IPS DF 4.7 (cell line): ENCODE results near the gene NELFE.
"Not testable (repeated sequence)": the region's sequence is repeated elsewhere in the genome, so short reads cannot be mapped to it uniquely, and the experiment has no call there.

ENCODE experiments used
- DNase-seq: peaks from one replicate; pipeline ENCODE4 v3.0.0-alpha.2; 2013; ENCODE audit warnings: low spot score; ENCODE audit errors: extremely low read depth

NELFE gene

DNA sequence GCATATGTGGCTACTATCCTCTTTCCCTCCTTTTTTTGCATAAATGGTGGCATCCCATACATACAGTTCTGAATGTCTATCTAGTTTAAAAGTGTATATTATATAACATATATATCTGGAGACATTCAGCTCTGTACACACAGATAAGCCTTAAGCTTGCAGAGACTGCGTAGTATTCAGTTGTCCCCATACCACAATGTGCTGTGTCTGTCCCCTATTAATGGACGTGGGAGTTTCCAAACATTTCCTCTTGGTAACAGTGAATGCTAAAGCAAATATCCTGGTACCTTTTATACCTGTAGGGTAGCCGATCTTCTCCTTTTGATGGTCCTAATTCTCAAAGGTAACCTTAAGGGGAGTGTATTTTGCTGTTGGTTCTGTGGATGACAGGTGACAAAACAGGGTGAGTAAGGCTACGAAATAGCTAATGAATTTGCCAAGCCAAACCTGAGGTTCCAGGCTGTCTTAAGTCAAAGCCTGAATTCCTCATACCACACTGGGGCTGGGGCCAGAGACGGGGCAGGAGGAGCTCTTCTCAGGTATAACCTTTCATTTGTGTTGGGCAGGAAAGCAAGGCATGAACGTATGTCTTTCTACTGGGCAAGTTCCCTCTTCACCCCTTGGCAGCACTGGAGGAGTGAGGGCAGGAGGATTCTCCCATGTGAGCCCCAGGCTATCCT, 39.0 kb downstream of the NELFE start:
- no peak for DNase-seq

GRCh38 chr6:31918069-31918720, 40.6 kb downstream of the NELFE start:
- no peak for DNase-seq

DNA sequence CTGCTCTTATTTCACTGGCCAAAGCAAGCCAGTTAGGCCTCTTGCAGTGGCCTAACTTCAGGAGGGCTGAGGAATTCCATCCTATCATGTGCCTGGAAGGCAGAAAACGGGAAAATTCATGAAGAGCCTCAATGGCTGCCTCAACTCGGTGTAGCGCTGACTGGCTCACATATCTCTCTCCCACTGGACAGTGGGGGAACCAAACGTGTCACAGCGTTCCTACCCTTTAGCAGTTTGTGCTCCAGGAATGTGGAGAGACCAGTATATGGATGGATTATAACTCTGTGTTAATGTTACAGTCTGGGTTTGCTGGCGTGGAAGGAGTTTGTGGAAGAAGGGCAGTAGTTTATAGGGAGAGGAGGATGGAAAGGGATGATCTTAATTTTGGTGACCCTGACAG, 43.0 kb downstream of the NELFE start:
- DNase-seq: no peak

- DNase-seq: no peak
These were observed 43.4 kb downstream of the NELFE start for GRCh38 chr6:31915351-31915750.

DNA sequence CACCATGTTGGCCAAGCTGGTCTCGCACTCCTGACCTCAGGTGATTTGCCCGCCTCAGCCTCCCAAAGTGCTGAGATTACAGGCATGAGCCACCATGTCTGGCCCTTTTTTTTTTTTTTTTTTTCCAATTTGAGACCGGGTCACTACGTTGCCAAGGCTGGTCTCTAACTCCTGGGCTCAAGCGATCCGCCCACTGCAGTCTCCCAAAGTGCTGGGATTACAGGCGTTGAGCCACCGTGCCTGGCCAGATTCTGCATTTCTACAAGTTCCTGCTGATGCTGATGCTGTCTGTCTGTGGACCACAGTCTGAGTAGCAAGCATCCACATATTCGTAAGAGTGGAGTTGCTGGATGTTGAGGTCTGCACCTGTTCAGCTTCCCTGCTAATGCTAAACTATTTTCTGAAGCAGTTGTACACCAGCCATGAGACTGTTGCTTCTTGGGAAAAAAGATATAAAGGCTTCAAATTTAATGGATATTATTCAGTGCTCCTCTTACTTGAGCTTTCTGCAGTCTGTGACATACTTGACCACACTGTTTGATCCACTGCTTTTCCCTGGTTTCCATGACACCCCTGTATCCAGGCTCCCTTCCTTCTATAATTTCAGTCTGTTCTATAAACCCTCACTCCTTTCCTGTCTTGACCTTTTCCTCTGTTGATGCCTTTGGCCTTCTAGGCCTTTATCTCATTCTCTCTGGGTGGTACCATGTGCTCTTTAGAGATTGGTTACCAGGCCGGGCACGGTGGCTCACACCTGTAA, 46.8 kb downstream of the NELFE start:
- DNase-seq: no peak

GRCh38 chr6:31909298-31909697, 49.5 kb downstream of the NELFE start:
- DNase-seq: not testable (repeated sequence)

GRCh38 chr6:31908791-31909190, 50.0 kb downstream of the NELFE start:
- DNase-seq: no peak

- not testable (repeated sequence) for DNase-seq
These were observed 50.5 kb downstream of the NELFE start for GRCh38 chr6:31908255-31908654.

DNA sequence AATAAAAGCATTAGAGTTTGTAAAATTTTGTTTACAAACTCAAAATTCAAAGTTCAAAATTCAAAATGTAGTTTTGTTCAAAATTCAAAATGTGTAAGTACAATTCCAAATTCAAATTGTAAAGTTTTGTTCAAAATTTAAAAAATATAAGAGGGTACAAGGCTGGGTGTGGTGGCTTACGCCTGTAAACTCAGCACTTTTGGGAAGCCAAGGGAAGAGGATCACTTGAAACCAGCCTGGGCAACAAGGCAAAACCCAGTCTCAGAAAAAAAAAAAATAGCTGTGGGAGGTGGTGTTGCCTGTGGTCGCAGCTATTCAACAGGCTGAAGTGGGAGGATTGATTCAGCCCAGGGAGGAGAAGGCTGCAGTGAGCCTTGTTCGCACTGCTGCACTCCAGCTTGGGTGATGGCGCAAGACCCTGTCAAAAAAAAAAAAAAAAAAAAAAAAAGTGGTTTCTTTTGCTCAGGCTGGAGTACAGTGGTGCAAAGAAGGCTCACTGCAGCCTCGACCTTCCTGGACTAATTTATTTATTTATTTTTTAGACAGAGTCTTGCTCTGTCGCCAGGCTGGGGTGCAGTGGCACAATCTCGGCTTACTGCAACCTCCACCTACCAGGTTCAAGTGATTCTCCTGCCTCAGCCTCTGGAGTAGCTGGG, 51.5 kb downstream of the NELFE start:
- DNase-seq: no peak

DNA sequence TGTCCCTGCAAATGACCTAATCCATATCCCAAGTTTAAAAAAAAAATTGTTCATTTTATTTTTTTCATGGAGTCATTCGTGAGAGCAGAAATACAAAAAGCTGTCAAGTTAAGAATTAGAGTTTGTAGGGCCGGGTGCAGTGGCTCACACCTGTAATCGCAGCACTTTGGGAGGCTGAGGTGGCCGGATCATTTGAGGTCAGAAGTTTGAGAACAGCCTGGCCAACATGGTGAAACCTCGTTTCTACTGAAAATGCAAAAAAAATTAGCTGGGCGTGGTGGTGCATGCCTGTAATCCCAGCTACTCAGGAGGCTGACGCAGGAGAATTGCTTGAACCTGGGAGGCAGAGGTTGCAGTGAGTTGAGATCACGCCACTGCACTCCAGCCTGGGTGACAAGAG, 52.0 kb downstream of the NELFE start:
- not testable (repeated sequence) for DNase-seq

DNA sequence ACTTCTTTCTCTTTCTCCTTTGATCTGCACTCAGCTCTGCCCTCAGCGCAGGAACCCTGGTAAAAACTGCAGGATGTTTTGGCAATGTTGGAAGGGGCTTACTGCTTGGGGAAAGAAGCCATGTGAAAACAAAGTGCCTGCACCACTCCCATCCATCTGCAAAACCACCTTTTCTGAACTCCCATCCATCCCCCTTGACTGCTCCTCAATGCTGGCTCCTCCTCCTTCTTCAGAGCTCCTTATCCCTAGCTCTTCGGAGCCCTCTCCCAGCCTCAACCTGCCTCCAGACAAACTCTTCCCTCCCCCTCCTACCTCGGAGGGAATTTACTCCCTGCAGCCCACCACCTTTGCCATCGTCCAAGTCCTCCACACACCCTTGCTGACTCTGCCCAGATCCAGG, 52.6 kb downstream of the NELFE start:
- DNase-seq: no peak

- no peak for DNase-seq
These were observed 53.7 kb downstream of the NELFE start for GRCh38 chr6:31905041-31905440.

DNA sequence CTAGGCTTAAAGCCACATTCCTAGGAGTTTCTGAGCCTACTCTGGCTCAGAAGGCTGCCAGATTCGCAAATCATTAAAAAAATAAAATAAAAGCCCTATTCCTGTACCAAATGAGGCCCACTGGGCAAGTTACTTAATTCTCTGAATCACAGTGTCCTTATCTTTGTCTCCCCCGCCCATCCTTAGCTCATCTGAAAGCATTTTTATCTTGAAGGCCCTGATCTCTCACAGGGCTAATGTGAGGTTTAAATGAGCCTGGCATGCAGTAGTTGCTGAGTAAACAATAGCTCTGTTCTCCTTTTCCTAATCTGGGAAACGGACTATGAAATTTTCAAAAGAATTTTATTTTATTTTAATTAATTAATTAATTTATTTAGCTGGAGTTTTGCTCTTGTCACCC, 54.8 kb downstream of the NELFE start:
- DNase-seq: no peak
